ENCODE measurements around the gene MIEF2. TPM values are rescaled to one million over a fixed set of nuclear protein-coding genes. Genes with fewer than 3 reads are reported as not detected.

Gene MIEF2
- total RNA-seq, 1 experiment from 2014 or later, result 17.5 TPM

DNA sequence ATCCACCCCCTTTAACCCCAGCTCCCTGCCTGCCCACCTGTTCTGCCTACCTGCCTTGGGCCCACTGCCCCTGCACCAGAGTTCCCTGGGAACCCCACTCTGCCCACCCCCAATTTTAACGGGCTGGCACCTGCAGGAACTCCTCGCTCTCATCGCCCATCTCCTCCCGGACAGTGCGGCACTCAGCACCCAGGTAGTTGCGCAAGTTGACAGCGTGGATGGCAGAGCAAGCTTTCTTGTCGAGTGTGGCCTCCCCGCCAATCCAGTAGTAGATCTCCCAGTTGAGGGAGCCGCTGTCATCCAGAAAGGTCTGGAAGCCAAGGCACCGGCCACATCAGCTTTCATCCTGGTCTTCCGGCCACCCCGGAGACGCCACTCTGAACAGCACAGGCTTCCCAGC lies 9.8 kb upstream of the MIEF2 start:
- Histone ChIP-seq H3F3A (ENCODE audit: low read length, unreplicated experiment) (no peaks in the 10 kb centered on the region), H4K20me1 (ENCODE audit: low read length) (no peaks in the 10 kb centered on the region), H3K79me2 (ENCODE audit: low read length) (peaks cover 13% of the 10 kb centered on the region), H3K9ac (ENCODE audit: low read length) (no peak overlapping the region), H3K9me3 (ENCODE audit: low read length) (no peaks in the 10 kb centered on the region), H3K4me1 (ENCODE audit: insufficient read depth, low read length) (no peaks in the 10 kb centered on the region), H3K4me2 (ENCODE audit: low read length) (no peak overlapping the region), H3K4me3 (ENCODE audit: low read length) (no peak overlapping the region), H3K27me3 (ENCODE audit: low read length) (no peaks in the 10 kb centered on the region), H2AFZ (ENCODE audit: low read length) (no peak overlapping the region), H3K27ac (ENCODE audit: low read length) (no peak overlapping the region), H3K36me3 (ENCODE audit: low read depth, low read length) (peaks cover 76% of the 10 kb centered on the region), H3K9me2 (replicated peaks; ENCODE audit: low read length) (no peaks in the 10 kb centered on the region)
- ChIA-PET POLR2A (ENCODE audit: unreplicated experiment) (no interaction called here), CTCF (no interaction called here)
- TF ChIP-seq EZH2phosphoT487 (IDR thresholded peaks at IDR 0.05; ENCODE audit: borderline replicate concordance, low read length), result no peak
- TF ChIP-seq, protein P1, sequence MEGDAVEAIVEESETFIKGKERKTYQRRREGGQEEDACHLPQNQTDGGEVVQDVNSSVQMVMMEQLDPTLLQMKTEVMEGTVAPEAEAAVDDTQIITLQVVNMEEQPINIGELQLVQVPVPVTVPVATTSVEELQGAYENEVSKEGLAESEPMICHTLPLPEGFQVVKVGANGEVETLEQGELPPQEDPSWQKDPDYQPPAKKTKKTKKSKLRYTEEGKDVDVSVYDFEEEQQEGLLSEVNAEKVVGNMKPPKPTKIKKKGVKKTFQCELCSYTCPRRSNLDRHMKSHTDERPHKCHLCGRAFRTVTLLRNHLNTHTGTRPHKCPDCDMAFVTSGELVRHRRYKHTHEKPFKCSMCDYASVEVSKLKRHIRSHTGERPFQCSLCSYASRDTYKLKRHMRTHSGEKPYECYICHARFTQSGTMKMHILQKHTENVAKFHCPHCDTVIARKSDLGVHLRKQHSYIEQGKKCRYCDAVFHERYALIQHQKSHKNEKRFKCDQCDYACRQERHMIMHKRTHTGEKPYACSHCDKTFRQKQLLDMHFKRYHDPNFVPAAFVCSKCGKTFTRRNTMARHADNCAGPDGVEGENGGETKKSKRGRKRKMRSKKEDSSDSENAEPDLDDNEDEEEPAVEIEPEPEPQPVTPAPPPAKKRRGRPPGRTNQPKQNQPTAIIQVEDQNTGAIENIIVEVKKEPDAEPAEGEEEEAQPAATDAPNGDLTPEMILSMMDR (conservative IDR thresholded peaks at IDR 0.05; ENCODE audit: low read depth, low read length), result no peak
- no peak for TF ChIP-seq EZH2 (IDR thresholded peaks at IDR 0.05; ENCODE audit: low read length, unreplicated experiment)
- DNase-seq (no peak), ATAC-seq (no peak)
- BruUV-seq (replicated peaks), result no TSS peak
- intact Hi-C loops (cut with micrococcal nuclease), result no loop called here

DNA sequence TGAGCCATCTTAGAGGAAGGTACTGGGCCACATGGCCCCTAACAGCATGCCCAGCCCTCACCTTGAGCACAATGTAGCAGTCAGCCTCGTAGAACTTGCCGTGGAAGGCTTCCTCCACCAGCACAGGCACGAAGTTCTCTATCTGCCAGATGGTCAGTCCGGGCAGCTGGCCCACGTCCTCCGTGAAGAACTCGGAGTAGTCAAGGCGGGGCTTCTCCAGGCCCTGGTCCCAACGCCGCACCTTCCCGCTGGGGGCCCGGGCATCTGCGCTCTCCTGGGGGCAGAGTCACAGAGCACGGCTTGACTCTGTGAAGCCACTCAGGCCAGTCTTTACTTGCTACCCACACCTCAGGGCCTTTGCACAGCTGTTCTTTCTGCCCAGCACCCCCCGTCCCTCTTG lies 9.3 kb upstream of the MIEF2 start:
- Histone ChIP-seq H2AFZ (ENCODE audit: low read length) (no peak overlapping the region), H3K27me3 (ENCODE audit: low read length) (no peaks in the 10 kb centered on the region), H3K79me2 (ENCODE audit: low read length) (peaks cover 18% of the 10 kb centered on the region), H3K4me2 (ENCODE audit: low read length) (no peak overlapping the region), H3K4me3 (ENCODE audit: low read length) (no peak overlapping the region), H3K9me3 (ENCODE audit: low read length) (no peaks in the 10 kb centered on the region), H3K9ac (ENCODE audit: low read length) (no peak overlapping the region), H4K20me1 (ENCODE audit: low read length) (no peaks in the 10 kb centered on the region), H3F3A (ENCODE audit: low read length, unreplicated experiment) (no peaks in the 10 kb centered on the region), H3K9me2 (replicated peaks; ENCODE audit: low read length) (no peaks in the 10 kb centered on the region), H3K36me3 (ENCODE audit: low read depth, low read length) (peaks cover 76% of the 10 kb centered on the region), H3K27ac (ENCODE audit: low read length) (no peak overlapping the region), H3K4me1 (ENCODE audit: insufficient read depth, low read length) (no peaks in the 10 kb centered on the region)
- BruUV-seq (replicated peaks), result no TSS peak
- no peak for TF ChIP-seq EZH2phosphoT487 (IDR thresholded peaks at IDR 0.05; ENCODE audit: borderline replicate concordance, low read length)
- TF ChIP-seq, protein P1 (conservative IDR thresholded peaks at IDR 0.05; ENCODE audit: low read depth, low read length), result no peak
- TF ChIP-seq EZH2 (IDR thresholded peaks at IDR 0.05; ENCODE audit: low read length, unreplicated experiment), result no peak
- intact Hi-C loops (cut with micrococcal nuclease), result no loop called here
- CTCF ChIA-PET, result no interaction called here
- POLR2A ChIA-PET (ENCODE audit: unreplicated experiment), result no interaction called here
- ATAC-seq (no peak), DNase-seq (no peak)

DNA sequence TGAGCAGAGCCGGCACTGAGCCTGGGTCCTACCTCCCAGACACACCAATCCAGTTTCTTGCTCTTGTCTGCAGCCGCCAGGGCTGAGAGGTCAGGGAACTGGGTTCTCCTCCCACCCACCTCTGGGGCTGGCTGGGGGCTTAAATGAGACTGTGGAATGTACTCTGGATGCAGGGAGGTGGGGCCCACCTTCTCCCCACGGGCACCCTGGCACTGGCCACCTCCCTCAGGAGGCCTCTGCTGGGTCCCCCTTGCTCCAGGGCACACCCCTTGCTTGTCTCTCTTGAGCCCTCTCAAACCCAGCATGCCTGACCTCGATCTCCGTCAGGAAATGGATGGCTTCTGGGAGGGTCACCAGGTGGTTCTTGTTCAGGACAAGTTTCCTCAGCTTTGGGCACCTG lies 8.3 kb upstream of the MIEF2 start:
- Histone ChIP-seq H3K36me3 (ENCODE audit: low read depth, low read length) (peaks cover 76% of the 10 kb centered on the region), H3K27me3 (ENCODE audit: low read length) (no peaks in the 10 kb centered on the region), H3K9me2 (replicated peaks; ENCODE audit: low read length) (no peaks in the 10 kb centered on the region), H2AFZ (ENCODE audit: low read length) (no peak overlapping the region), H3K9me3 (ENCODE audit: low read length) (no peaks in the 10 kb centered on the region), H3K4me2 (ENCODE audit: low read length) (no peak overlapping the region), H3K27ac (ENCODE audit: low read length) (no peak overlapping the region), H3K4me3 (ENCODE audit: low read length) (no peak overlapping the region), H3K79me2 (ENCODE audit: low read length) (peaks cover 28% of the 10 kb centered on the region), H4K20me1 (ENCODE audit: low read length) (peaks cover 4% of the 10 kb centered on the region; the same call in 1 of the 2 replicates), H3K9ac (ENCODE audit: low read length) (no peak overlapping the region), H3K4me1 (ENCODE audit: insufficient read depth, low read length) (peaks cover 8% of the 10 kb centered on the region), H3F3A (ENCODE audit: low read length, unreplicated experiment) (no peaks in the 10 kb centered on the region)
- BruUV-seq (replicated peaks), result no TSS peak
- POLR2A ChIA-PET (ENCODE audit: unreplicated experiment), result no interaction called here
- DNase-seq, result no peak
- CTCF ChIA-PET, result no interaction called here
- intact Hi-C loops (cut with micrococcal nuclease), result no loop called here
- TF ChIP-seq, protein P1 (conservative IDR thresholded peaks at IDR 0.05; ENCODE audit: low read depth, low read length), result no peak
- no peak for TF ChIP-seq EZH2 (IDR thresholded peaks at IDR 0.05; ENCODE audit: low read length, unreplicated experiment)
- TF ChIP-seq EZH2phosphoT487 (IDR thresholded peaks at IDR 0.05; ENCODE audit: borderline replicate concordance, low read length), result no peak
- no peak for ATAC-seq

Measured in PC-3 (cell line).